Activated CD4-positive, alpha-beta T cell treated with anti-CD3 and anti-CD28 coated beads, Interleukin-2, amount 50 U/mL, for 16 hours (primary cell): ENCODE measurements around the gene SURF2.
"Not testable (repeated sequence)": the region's sequence is repeated elsewhere in the genome, so short reads cannot be mapped to it uniquely, and the experiment has no call there.

Source experiments
- DNase-seq: peaks from one replicate; pipeline ENCODE4 v3.0.0-alpha.2; 2020

Gene SURF2

DNA sequence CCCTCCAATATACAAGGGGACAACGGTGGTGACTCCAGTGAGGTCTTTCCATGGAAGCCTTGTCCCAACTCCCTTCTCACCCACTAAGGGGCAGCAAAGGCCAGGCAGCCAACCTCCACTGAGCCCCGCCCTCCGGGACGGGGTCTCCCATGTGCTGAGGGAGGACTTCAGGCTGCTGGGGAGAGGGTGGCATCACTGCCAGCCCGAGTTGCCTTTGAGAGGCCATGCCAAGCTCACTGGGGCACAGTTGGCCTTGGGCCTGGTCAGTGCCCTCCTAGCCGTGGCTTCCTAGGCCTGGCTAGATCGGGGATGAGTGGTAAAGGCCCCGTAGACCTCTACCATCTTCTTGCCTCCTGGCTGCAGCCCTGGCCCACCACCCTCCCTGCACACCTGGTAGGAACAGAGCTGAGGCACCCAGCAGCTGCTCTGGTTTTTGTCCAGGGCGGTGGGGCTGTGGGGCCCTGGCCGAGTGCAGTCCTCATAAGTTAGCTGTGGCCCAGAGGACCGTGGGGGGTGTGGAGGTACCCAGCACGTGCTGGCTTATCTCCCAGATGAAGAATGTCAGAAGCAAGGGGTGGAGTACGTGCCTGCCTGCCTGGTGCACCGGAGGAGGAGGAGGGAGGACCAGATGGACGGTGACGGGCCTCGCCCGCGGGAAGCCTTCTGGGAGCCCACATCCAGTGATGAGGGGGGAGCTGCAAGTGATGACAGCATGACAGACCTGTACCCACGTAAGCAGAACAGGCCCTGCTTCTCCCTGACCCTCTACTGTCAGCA is 3.2 kb downstream of the SURF2 start:
- DNase-seq: no peak

DNA sequence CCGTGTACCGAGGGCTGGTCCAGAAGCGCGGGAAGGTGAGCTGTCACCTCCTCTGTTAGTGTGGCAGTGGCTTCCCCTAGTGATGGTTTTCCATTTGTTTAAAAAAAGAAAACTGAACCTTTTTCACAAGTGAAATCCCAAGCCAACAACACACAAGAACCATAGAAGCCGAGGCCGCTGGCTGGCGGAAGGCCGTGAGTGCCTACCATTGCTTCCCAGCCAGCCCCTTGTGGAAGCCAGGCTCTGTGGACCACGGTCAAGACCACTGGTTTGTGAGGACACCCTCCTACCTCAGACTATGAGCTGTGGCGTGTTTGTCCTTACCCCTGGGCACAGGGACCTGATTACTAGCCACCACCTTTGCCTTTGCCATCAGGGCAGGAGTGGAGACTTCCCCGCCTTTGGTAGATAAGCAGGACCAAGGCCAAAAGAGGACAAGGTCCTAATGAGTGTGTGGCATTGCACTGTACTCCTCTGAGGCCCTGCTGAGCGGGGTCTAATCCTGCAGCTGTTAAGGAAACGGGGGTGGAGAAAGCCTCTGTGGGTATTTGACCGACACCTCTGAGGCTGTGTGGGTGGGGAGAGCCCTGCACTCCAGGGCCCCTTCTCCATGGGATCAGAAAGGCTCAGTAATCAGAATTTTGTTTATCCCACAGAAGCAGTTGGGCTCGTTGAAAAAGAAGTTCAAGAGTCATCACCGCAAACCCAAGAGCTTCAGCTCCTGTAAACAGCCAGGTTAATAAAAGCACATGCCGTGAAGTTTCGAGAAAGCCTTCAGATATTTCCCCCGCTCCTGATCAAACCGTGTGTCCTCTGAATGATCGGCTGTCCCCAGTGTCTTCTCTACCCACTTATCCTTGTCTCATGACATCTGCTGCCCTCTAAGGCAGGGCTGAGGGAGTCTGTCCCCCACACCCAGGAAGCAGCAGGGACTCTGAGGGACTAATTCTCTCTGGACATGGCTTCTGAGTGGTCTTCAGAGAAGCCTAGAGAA is 4.3 kb downstream of the SURF2 start:
- no peak for DNase-seq

DNA sequence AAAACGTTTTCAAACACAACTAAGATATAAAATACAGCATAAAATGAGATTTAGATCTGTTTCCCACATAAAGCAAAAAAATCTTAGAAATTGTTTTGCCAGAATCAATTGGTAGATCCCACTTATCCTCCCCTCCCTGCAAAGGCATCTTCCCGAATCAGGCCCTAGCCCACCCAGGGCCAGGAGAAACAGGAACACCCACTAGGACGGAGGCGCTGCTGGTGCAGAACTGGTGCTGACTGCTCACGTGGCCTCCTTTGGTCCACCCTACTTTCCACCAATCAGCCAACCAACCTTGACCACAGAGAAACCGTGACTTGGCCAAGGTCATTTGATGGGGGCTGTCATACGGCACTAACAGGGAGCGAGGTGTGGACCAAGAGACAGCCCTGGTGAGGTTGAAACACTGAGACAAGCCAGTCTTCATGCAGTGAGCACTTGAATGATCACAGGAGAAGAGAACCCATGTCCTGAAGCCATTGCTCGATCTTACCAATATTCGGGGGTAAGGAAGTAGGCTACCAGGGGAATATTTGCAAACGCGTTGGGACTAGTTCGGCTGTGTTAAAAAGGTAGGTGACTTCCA is 5.2 kb downstream of the SURF2 start:
- DNase-seq: no peak

DNA sequence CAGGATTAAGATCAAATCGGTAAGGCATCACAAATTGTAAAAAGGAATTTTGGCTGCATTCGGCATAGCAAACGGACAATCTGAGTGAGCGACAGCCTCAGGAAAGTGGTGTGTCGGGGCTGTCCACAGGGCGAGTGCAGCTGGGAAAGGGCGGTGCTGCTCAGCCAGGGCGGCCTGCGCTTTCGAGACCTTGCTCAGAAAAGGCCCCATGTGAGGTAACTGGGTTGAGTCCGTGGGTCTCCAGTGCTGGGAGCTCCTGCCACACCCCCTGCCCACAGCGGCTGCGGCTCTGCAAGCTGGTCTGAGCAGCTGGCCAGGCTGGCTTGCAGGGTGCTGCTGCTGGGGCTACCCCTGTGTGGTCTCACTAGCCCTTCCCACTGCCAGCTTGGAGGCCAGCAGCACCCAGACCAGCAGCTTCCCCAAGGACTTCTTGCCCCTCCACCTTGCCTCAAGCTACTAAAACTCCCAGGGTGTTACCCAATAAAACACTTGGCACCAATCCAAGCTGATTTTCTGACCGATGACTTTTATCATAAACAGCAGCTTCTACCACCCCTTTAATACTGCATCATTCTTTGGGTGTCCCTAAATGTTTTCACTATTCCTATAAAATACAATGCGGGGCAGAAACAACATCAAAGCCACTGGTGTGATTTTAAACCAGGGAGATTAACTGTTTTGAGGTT is 6.2 kb downstream of the SURF2 start:
- DNase-seq: no peak

DNA sequence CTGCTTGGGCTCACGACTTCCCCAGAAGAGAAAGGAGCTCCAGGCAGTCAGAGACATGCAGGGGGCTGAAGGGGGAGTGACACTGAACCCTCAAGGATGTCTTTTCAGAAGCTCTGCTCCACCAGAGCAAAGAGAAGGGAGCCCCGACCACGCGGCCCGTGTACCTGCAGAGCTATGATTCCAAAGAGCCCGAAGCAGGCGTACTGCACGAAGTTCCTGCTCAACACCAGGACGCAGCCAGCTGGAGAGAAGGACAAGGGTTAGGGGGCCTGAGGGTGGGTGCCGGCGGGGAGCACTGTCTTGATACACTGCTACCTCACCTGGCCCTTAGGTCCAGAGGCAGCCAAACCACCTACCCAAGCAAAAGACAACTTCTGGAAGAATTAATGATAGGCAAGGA is 10.1 kb downstream of the SURF2 start:
- no peak for DNase-seq

DNA sequence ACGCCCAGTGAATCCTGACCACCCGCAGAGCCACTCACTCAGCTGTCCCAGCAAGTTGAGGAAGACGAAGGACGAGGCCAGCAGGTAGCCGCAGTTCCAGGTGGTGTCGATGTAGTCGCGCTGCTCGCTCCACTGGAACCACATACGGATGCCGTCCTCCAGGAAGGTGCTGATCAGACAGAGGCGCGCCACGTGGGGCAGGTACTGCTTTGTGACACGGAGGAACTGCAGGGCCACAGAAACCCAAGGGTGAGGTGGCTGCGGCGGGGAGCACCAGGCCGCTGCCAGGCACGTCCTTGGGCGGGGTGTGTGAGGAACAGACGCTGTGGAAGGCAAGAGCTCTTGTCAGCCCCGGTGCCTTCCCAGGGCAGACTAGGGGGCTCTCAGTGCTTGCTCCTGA is 10.9 kb downstream of the SURF2 start:
- no peak for DNase-seq

DNA sequence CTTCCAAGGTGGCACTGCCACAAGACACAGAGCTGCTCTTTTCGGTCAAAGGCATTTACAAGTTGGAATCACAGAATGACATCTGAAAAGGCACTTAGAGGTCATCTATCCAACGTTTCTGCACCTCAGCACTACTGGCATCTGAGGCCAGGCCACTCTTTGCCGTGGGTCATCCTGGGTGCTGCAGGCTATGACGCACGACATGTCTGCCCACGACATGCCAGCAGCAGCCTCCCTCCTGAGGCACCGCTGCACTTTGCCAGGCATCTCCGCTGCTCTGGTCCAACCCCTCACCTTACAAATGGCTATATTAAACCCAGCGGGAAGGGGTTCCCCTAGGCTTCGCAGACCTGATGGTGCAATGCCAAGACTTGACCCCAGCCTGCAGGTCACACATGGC is 11.4 kb downstream of the SURF2 start:
- DNase-seq: no peak

DNA sequence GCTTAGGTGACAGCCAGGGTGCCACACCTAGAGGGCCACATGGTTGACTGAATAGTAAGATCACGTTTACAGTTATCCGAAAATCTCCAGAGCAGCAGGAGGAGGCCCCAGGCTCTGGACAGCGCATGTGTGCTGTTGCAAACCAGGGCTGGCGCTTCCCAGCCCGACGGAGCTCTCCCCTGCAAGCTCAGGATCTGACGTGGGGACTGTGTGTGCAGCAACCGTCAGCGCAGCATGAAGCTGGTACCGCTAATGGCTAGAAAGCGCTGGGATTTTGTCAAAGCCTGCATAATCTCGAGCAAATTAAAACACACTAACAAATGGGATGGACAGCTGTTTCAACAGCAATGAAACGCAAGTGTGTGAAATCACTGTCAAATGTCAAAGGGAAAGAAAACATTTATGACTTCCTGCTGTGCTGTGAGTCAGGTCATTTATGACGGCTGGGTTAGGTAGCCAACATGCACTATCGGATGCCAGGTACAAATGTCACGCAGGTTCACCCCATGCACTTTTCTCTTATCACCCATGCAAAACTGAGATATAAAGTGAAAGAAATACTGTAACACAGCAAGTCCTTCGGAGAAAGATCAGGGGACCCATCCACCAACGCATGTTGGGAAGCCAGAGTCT is 12.0 kb downstream of the SURF2 start:
- DNase-seq: no peak

DNA sequence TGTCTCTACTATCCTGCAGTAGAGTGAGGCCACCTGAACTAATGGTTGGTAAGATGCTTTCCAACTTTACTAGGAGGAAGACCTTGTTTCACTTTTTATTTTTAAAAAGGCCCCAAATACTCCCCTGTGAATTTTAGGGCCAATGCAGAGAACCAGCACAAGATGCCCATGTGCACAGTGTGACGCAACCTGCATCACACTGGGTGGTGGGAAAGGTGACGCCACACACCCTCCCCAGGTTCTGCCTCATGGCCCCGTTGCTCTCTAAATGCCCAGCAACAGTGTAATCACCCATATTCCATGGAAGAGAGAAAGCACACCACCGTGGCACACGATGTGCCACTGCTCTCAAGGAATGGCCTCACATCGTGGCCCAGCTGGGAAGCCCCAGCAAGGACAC is 13.1 kb downstream of the SURF2 start:
- no peak for DNase-seq

DNA sequence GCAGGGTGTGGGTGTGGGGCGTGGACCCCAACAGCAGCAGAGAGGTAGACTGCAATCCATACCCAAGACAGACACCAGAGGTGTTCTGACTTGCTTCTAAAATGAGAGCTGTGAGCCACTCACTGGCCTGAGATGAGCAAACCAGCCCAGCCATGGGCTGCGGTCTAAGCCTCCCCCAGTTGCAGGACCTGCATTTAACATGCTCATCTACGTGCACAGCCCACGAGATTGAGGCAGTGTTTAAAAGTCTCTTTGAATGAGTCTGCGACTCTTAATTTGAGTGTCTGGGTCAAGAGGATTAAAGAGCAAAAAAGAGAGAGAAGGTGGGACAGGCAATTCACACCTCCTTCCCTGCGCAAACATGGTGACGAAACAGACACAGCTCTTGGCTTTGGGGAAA is 13.6 kb downstream of the SURF2 start:
- DNase-seq: peak; percentile 64

DNA sequence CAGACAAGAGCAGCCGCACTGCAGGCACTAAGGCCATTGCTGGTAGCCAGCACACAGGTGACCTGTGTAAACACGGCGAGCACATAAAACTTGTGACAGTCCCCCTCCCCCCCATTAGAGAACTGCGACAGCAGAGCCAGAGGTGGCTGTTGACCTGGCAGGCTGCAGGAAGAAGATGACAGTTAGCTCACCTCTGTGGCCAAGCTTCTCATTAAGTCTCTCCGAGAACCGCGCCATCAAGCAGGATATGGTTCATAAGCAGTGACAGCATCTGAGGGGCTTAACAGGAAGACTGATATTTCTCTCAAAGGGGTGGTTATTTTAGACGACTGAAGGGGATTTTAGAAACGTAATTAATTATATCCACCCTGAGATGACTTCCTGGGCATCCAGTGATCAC is 14.3 kb downstream of the SURF2 start:
- DNase-seq: peak; percentile 66

DNA sequence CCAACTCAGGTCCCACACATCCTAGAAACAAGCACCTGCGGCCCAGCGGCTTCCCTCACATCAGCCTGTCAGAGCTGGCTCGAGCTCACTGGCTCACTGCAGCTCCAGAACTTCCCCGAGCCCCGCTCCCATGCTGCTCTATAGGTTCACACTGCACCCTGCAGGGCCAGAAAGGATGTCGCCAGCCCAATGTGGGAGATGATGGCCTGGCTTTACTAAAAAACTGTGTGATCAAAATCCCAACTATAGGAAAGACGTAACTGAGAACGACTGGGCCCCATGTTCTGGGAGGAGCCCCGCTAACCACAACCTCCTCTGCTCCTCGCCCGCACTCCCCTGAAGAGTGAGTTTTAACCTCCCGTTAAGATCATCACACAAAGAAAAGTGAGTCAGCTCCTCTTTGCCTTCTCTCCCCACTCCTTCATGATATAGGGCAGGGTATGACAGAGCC is 14.9 kb downstream of the SURF2 start:
- peak; percentile 90 for DNase-seq

DNA sequence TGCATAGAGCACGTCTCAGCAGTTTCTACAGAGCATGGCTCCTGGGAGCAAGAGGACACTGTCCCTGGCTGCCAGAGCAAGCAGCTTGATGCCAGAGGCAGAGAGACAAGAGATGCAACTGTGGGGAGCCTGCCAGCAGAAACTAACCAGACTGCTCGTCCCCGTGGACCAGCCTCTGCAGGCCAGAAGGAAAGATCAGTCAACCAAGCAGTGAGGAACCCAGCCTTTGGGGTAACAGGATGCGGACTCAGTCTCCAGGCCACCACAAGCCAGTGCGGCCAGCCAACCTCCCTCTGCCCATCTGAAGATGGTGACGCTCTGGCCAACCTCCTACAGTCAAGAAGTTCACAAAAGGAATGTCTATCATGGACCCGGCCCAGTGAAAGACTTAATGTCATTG is 15.8 kb downstream of the SURF2 start:
- DNase-seq: no peak

DNA sequence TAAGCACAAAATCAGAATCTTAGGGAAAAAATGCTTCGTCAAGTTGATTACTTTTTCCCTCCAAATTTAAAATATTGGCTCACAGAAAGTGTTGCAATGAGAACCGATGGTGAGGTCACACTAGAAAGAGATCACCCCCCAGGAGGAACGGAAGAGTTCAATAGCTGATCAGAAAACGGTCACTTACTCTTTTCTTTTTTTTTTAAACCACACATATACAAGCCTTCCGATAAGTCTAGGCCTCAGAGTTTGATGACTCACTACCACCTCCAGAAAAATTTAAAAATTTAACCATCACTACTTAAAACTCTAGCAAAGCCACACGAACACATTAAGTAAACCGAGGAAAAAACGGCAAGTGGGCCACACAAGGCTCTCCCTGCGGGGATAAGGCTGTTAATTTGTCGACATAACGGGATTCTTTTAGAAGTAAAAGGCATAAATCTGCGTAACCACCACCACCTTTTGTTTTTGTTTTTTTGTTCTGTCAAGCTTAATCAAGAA is 18.3 kb downstream of the SURF2 start:
- peak; percentile 73 for DNase-seq

DNA sequence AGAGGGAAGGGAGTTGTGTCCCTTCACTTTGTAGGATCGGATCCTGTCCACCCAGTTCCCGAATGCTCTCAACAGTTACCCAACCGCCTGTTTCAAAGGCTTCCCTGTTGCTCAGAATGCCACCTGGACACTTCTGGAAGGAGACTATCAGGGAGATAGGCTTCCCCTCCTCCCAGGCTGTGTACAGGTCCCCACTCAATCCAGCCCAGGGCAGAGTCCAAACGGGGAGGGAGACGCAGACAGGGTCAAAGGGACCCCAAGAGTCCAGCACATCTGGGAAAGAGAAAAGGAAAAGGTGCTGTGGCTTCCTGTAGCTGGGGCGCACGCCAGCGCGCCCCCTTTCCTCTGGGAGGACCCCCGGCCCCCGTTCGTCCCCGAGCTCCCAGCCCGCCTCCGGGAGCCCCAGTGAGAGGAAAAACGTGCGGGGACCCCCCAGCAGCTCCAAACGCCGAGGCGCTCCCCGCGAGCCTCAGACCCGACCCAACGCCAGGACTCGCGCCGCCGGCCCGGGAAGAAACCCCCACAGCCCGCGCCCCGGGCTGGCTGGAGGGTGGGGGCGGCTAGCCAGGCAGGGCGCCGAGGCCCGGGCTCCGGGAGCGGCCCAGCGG is 18.9 kb downstream of the SURF2 start:
- DNase-seq: peak; percentile 46

DNA sequence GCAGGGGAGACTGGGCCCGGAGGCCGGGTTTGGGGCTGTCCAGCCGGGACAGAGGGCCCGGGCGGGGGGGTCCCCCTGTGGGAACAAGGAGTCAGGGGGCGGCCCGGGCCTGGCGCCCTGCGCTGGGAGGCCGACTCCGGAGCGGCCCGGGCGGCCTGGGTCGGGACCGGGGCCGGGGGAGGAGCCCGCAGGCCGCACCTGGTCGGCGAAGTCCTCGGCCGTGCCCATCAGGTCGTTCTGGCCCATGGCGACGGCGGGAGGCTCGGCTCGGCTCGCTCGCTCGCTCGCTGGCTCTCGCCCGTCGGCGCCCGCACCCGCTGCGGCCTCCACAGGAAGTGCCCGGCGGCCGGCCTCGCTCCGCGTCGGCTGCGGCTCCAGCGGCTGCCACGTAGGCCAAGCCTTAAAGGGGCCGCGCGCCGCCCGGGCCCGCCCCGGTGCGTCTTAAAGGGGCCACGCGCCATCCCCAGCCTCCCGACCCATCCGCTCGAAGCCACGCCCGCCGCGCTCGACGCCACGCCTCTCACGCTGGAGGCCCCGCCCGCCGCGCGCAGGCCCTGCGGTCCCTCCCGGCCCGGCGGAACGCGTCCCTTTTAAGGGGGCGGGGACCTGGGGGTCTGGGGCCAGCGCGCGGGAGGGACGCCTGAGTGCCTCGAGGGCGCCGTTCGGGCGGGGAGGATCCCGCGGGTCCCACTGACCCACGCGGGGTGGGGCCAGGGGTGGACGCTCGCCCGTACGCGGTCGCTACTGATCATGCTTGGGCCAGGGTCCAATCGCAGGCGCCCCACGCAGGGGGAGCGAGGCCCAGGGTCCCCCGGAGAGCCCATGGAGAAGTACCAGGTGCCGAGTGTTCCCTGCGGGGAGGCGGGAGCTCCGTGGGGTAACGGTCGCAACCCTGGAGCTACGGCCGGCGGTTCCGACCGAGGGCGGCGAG is 19.6 kb downstream of the SURF2 start, which contains the start of the genes STKLD1 and SURF4:
Gene STKLD1, plus strand, starts transcription at position 643 of the 931 bp plus-strand sequence. Its CDS starts 108 bp downstream, at position 751.
Gene SURF4, minus strand, starts transcription at position 337 of the 931 bp plus-strand sequence. Its CDS starts 91 bp downstream, at position 246.
- peak; percentile 96 for DNase-seq

DNA sequence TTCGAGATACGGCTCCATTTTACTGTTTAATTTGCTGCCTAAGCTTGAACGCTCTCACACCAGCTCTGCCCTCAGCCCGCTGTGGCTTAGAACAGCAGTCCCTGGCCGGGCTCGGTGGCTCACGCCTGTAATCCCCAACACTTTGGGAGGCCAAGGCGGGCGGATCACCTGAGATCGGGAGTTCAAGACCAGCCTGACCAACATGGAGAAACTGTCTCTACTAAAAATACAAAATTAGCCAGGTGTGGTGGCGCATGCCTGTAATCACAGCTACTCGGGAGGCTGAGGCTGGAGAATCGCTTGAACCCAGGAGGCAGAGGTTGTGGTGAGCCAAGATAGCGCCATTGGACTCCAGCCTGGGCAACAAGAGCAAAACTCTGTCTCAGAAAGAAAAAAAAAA is 20.9 kb downstream of the SURF2 start:
- not testable (repeated sequence) for DNase-seq

DNA sequence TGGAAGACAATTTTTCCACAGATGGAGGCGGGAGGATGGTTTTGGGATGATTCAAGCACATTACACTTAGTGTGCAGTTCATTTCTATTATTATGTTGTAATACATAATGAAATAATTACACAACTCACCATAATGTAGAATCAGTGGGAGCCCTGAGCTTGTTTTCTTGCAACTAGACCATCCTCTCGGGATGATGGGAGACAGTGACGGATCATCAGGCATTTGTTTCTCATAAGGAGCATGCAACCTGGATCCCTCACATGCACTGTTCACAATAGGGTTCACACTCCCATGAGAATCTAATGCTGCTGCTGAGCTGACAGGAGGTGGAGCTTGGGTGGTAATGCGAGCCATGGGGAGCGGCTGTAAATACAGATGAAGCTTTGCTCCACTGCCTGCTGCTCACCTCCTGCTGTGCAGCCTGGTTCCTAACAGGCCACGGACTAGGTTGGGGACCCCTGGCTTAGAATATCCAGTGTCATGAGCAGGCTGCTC is 21.4 kb downstream of the SURF2 start:
- DNase-seq: no peak

DNA sequence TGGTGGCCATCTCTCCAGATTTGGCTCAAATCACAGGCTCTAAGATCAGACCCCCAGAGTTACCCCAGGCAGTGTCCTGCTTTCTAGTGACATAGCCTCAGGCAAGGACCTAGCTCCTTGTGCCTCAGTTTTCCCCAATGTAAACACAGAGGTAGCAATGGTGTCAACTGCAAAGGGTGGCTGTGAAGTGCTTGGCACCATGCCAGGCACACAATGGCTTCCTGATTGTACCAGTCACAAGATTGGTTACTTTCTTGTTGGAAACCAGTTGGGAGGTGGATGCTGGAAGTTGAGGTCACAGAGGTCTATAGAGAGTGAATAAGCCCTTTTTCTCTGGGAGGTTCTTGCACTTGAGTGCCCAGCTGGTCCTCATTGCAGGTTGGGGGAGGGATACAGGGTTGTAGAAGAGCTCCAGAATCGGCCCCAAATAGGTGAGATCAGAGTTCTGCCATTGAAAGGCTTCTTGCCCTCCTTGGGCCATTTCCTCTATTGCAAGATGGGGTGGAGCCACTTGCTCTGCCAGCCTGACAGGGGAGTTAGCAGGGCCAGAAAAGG is 22.1 kb downstream of the SURF2 start:
- DNase-seq: no peak
